NCI-H524 (cell line): ENCODE data around the gene CRTC1.
"Not testable (repeated sequence)": the region's sequence is repeated elsewhere in the genome, so short reads cannot be mapped to it uniquely, and the experiment has no call there.

ENCODE experiments used
- DNase-seq, 2 experiments: peaks; one replicate each; lab custom pipeline; 2025; lab: John Stamatoyannopoulos, UW

The CRTC1 gene

GRCh38 chr19:18669883-18670282 is 13.6 kb upstream of the CRTC1 start:
- no peak for DNase-seq

DNA sequence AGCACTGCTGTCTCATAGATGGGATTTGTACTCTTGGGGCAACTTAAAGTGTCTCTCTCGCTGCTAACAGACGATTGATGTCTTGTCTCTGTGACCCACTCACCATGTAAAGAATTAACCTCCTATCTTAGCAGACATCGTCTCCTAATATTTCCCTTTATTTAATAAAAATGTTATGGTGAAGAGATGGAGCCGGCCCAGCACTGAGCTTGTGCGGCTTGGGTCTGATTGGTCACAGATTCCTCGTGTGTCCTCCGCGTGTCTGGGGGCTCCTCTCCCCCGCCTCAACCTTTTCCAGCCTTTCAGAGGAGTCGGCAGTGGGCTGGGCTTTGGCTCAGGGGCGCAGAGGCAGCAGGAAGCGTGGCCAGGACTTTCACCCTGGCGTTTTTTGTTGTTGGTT is 13.2 kb upstream of the CRTC1 start:
- DNase-seq: no peak

GRCh38 chr19:18671303-18672043 is 12.0 kb upstream of the CRTC1 start:
- DNase-seq: no peak

DNA sequence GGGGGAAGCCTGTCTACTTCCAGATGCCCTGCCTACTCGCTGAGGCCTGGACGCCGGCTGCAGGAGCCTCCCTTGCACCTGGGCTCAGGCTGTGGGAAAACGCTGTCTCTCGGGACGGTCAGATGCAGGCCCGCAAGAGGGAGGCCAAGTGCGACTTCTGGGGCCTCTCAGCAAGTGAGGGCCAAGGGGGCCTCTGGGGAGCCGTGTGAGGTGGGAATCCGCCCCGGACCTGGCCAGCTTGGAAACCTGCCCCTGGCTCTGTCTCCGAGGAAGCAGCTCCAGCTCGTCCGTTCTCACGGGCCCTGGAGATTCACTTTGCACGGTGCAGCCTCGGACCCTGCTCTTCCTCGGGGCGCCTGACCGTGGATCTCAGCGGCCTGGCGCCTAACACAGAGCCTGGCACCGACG is 11.4 kb upstream of the CRTC1 start:
- no peak for DNase-seq

DNA sequence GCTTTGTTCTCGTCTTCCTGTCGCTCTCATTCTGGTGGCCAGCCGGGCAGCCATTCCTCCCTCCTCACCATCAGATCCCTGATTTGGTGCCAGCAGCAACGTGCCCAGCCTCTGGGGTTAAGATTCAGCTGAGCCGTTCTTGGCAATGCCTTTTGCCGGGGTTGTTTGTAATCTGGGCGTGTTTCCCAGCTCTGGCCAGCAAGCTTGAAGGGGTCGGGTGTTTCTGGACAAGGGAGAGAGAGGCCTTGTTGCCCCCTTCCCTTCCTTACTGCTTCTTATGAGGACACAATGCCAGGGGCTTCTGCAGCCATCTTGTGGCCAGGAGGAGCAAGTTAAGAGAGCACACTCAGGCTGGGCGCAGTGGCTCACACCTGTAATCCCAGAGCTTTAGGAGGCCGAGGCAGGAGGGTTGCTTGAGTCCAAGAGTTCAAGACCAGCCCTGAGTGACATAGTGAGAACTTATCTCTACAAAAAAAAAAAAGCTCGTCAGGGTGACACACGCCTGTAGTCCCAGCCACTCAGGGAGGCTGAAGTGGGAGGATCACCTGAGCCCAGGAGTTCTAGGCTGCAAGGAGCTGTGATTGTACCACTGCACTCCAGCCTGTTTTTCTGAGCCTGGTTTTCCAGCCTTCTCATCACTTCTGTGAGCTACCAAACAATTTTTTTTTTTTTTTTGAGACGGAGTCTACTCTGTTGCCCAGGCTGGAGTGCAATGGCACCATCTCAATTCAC is 10.7 kb upstream of the CRTC1 start:
- DNase-seq: no peak

GRCh38 chr19:18674616-18675015 is 8.9 kb upstream of the CRTC1 start:
- peak; percentile 92 to 95 for DNase-seq

DNA sequence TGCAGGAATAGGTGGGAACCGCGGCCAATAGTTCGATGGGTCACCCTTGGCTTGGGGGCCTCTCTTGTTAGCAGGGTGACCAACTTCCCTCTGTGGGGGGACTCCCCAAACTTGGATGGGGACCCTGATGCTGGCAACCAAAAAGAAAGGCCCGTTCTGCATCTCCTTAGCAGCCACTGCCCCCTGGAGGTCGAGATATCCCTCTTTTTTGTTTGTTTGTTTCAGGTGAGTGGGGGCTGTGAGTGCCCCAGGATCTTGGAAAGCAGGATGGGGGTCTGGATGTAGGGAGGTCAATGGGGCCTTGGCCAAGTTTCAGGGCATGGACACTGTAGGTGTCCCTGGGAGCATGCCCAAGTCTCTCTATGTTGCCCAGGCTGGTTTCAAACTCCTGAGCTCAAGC is 7.7 kb upstream of the CRTC1 start:
- no peak for DNase-seq

DNA sequence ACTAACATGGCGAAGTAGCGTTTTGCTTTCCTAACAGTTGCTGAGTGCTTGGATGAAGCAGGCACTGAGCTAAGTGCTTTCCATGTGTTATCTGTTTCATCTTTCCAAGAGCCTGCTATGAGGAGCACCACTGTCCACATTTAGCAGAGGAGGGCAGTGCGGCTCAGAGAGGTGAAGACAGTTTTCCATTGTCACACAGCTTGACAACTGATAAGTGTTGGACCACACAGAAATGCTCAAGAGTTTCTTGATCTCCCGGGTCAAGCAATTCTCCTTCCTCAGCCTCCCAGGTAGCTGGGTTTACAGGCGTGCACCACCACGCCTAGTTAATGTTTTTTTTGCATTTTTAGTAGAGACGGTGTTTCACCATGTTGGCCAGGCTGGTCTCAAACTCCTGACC is 6.8 kb upstream of the CRTC1 start:
- no peak for DNase-seq

DNA sequence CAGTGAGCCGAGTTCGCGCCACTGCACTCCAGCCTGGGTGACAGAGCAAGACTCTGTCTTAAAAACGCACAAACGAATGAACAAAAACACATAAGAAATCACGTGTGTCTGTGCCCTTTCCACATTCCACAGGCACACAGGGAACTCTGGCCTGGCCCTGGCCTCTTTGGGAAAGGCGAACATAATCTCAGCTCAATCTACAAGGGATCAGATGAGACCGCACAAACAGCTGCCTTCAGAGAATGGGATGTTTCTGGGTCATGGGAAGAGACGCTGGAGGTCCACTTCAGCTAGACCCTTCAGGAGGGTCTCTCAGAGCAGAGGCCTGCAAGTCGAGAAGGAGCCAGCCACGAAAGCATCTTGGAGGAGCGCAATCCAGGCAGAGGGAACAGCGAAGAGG is 6.3 kb upstream of the CRTC1 start:
- no peak for DNase-seq

- DNase-seq: not testable (repeated sequence)
Observed at GRCh38 chr19:18680148-18680547, 3.3 kb upstream of the CRTC1 start.

DNA sequence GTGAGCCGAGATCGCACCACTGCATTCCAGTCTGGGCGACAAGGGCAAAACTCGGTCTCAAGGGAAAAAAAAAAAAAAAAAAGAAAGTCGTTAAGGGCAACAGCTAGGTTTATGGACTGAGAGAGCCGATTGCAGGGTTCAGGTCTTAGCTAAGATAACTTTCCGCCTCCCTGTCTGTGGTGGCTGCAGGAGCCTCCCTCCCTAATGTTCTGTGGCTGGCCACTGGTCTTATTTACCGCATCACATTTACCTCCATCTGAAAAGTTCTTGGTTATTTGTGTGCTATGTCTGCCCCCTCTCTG is 722 bp upstream of the CRTC1 start:
- no peak for DNase-seq

GRCh38 chr19:18683958-18684641 is 620 bp downstream of the CRTC1 start:
- no peak for DNase-seq

GRCh38 chr19:18684642-18684993 is 1.1 kb downstream of the CRTC1 start:
- DNase-seq: no peak

DNA sequence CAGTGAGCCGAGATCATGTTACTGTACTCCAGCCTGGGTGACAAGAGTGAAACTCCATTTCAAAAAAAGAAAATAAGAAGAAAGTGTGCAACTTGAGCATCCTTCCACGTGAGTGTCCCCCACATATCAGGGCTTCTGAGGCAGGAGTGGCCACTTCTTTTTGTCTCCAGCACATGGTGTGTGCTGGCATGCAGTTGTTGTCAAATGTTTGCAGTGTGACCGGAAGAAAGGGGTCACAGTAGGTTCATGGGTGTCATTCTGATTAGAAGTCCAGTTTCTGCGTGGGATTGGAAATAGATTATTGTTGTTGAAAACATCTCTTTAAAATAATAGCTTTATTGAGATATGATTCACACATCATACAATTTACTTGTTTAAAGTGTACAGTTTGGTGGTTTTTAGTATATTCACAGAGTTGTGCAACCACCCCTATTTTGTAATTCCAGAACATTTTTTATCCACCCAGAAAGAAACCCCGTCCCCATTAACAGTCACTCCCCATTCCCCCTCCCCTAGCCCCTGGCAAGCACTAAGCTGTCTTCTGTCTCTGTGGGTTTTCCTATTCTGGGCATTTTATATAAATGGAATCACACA is 2.2 kb downstream of the CRTC1 start:
- no peak for DNase-seq

DNA sequence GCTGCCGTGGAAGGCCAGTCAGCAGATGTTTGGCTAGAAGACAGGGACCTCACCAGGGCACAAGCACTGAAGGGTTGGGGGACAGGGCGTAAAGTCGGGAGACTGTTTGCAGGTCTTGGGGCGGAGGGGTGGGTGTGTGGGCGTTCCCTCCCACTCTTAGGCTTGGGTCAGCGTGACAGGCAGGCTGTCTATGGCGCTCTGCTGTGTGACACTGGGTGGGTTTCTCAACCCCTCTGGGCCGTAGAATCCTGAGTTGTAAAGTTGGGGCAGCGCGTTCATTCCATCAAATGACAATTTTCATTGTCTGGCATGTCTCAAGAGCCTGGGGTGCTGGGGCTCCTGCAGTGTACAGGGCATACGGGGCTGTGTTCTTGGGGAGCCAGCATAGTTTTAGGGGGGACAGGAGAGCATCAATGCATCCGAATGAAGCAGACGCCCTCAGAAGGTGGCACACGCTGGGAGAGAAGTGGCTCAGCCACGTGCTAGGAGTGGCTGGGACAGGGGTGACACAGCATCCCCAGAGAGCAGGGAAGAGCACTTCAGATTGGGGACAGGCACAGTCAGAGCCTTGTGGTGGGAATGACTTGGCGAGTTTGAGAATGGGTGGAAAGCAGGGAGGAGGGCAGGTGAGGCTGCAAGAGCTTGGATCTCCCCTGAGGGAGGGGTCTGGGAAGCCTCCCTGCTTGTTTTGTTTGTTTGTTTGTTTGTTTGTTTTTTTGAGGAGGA is 4.4 kb downstream of the CRTC1 start:
- DNase-seq: no peak

DNA sequence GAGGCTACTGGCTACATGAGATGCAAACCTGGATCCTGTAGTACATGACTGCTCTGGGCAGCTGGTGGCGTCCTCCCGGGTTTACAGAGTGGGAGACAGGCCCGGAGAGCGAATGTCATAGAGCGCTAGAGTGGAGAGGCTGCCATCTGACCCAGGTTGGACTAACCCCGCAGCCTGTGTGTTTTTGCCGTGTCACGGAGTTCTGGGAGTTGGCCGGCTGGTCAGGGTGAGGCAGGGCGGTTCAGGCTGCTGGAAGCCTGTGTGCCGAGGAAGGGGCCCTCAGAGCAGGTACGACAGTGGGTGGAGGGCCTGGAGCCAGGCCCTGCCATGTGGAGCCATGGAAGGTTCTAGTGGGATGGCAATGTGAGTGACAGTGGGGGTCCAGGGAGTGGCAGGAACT is 12.5 kb downstream of the CRTC1 start:
- DNase-seq: no peak

DNA sequence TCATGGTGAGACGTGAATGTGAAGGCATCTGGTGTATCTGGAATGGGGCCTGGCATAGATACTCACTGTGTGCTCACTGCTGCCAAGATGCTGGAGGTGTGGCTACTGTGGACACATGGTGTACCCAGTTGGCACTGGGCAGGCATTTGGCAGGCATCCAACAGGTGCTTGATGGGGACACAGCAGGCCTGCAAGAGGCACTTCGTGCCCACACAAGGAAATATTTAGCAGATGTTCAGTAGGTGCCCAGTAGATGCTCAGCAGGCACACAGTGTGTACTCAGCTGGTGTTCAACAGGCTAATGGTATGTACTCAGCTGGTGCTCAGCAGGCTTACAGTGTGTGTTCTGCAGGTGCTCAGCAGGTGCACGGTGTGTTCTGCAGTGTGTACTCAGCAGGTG is 14.2 kb downstream of the CRTC1 start:
- peak in 1 of 2 experiments; percentile 49 for DNase-seq

- no peak for DNase-seq
Observed at GRCh38 chr19:18698321-18699167, 15.1 kb downstream of the CRTC1 start.

DNA sequence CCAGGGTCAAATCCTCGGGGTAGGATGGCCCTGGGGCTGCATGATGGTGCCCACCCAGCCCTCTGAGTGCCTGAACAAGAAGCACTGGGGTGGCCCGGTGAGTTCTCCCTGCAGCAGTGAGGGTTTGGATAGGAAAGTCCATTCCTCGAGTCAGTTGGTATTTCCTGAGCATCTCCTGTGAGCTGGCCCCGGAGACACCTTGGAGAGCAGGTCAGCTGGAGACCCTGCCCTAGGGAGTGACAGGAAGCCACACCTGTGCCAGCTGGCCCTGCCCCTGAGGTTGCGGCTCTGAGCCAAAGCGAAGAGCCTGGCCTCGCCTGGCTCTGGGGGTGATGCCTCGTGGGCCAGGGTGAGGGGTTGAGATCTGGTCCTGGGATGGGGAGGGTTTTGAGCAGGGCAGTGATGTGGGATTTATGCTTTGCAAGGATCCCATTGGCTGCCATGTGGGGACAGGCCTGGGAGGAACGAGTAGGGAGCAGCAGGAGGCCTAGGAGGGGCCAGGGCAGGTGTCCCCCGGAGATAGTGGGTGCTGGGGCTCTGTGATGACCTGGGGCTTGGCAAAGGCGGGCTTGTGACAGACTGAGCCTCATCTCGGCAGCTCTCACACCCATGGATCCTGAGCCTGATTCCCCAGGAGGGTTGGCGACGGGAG is 16.0 kb downstream of the CRTC1 start:
- DNase-seq: no peak

GRCh38 chr19:18700501-18701249 is 17.2 kb downstream of the CRTC1 start:
- DNase-seq: peak; percentile 96 to 97
